GM18861 (cell line): Measurements from ENCODE around the gene ADCY1.
"Not testable (repeated sequence)": the region's sequence is repeated elsewhere in the genome, so short reads cannot be mapped to it uniquely, and the experiment has no call there.

ENCODE experiments used
- ATAC-seq: cut with Tn5 transposase; IDR thresholded peaks from one replicate; pipeline ENCODE4 v1.9.1; 2021; ENCODE audit not compliant: unreplicated experiment

Gene ADCY1

GRCh38 chr7:45573661-45574415, at the start of gene ADCY1:
TSS of gene ADCY1 (plus strand) at chr7:45574368. CDS start at chr7:45574544, 176 bp downstream.
- ATAC-seq = no peak

GRCh38 chr7:45524445-45524844, 49.7 kb upstream of the ADCY1 start:
- ATAC-seq = no peak

GRCh38 chr7:45525057-45525456, 49.1 kb upstream of the ADCY1 start:
- no peak for ATAC-seq

GRCh38 chr7:45543473-45543872, 30.7 kb upstream of the ADCY1 start:
- no peak for ATAC-seq

GRCh38 chr7:45545105-45545710, 29.0 kb upstream of the ADCY1 start:
- not testable (repeated sequence) for ATAC-seq

- ATAC-seq = not testable (repeated sequence)
Observed at GRCh38 chr7:45548917-45549316, 25.3 kb upstream of the ADCY1 start.

- no peak for ATAC-seq
Observed at GRCh38 chr7:45563401-45563800, 10.8 kb upstream of the ADCY1 start.

GRCh38 chr7:45563941-45564461, 10.2 kb upstream of the ADCY1 start:
- no peak for ATAC-seq

- ATAC-seq = no peak
Observed at GRCh38 chr7:45564485-45564884, 9.7 kb upstream of the ADCY1 start.

GRCh38 chr7:45564886-45565455, 9.2 kb upstream of the ADCY1 start:
- ATAC-seq = no peak

- ATAC-seq = no peak
Observed at GRCh38 chr7:45566386-45566785, 7.8 kb upstream of the ADCY1 start.

- no peak for ATAC-seq
Observed at GRCh38 chr7:45566961-45567360, 7.2 kb upstream of the ADCY1 start.

GRCh38 chr7:45567713-45568112, 6.5 kb upstream of the ADCY1 start:
- ATAC-seq = no peak

- no peak for ATAC-seq
Observed at GRCh38 chr7:45568536-45569289, 5.5 kb upstream of the ADCY1 start.

- no peak for ATAC-seq
Observed at GRCh38 chr7:45569290-45569685, 4.9 kb upstream of the ADCY1 start.

GRCh38 chr7:45570797-45571196, 3.4 kb upstream of the ADCY1 start:
- ATAC-seq = no peak

GRCh38 chr7:45573204-45573603, 964 bp upstream of the ADCY1 start:
- ATAC-seq = no peak

- no peak for ATAC-seq
Observed at GRCh38 chr7:45574416-45574668, 174 bp downstream of the ADCY1 start.

- ATAC-seq = no peak
Observed at GRCh38 chr7:45574669-45575500, 717 bp downstream of the ADCY1 start.

- ATAC-seq = no peak
Observed at GRCh38 chr7:45575501-45576248, 1.5 kb downstream of the ADCY1 start.
